ENCODE measurements around the gene FAM193A.
"Not testable (repeated sequence)": the region's sequence is repeated elsewhere in the genome, so short reads cannot be mapped to it uniquely, and the experiment has no call there.

FAM193A gene

GRCh38 chr4:2650276-2650675 lies 113.8 kb downstream of the FAM193A start:
- DNase-seq (ENCODE audit: low spot score), result no peak

- DNase-seq (ENCODE audit: low spot score), result no peak
Measured at GRCh38 chr4:2651546-2651945, 115.1 kb downstream of the FAM193A start.

GRCh38 chr4:2651998-2652397 lies 115.6 kb downstream of the FAM193A start:
- DNase-seq (ENCODE audit: low spot score), result no peak

DNA sequence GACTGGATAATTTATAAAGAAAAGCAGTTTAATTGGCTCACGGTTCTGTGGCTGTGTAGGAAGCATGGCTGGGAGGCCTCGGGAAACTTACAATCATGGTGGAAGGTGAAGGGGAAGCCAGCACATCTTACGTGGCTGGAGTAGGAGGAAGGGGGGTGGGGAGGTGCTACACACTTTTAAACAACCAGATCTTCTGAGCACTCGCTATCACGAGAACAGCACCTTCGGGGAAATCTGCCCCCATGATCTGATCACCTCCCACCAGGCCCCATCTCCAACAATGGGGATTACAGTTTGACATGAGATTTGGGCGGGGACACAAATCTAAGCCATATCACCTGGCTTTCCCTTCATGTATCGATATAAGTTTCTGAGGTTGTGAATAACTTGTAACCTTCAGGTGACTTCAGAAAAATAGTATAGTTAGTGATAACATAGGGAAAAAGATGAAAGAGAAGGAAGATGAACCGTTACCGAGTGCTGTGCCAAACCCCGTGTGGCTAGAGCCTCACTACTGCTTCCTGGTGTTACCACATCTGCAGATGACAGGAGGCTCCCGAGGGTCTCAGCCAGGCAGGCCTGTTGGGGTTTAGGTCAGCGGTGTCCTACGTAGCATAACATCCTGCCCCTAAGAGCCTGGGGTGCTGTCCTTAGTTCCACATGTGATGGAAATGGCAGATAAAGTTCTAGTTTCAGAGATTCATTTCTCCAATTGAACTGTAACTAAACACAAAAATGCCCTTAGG lies 116.1 kb downstream of the FAM193A start:
- no peak for DNase-seq (ENCODE audit: low spot score)

GRCh38 chr4:2660596-2661211 lies 124.3 kb downstream of the FAM193A start:
- DNase-seq (ENCODE audit: low spot score), result no peak

DNA sequence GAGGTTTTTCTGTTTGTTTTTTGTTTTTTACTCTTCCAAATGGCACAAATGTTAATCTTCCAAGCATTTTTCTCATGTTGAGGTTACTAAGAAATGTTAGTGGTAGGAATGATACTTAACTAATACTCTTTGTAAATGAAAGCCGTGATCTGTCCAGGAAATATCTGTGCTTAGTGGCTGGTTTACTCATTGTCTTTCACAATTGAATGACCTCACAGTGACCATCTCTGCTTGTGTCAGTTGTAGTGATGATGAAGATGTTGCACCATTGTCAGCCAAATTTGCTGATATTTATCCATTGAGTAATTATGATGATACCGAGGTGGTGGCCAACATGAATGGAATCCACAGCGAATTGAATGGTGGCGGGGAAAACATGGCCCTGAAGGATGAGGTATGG lies 126.2 kb downstream of the FAM193A start:
- DNase-seq (ENCODE audit: low spot score), result no peak

- no peak for DNase-seq (ENCODE audit: low spot score)
Measured at GRCh38 chr4:2663275-2663674, 126.8 kb downstream of the FAM193A start.

- no peak for DNase-seq (ENCODE audit: low spot score)
Measured at GRCh38 chr4:2666722-2667247, 130.3 kb downstream of the FAM193A start.

GRCh38 chr4:2667428-2667827 lies 131.0 kb downstream of the FAM193A start:
- no peak for DNase-seq (ENCODE audit: low spot score)

DNA sequence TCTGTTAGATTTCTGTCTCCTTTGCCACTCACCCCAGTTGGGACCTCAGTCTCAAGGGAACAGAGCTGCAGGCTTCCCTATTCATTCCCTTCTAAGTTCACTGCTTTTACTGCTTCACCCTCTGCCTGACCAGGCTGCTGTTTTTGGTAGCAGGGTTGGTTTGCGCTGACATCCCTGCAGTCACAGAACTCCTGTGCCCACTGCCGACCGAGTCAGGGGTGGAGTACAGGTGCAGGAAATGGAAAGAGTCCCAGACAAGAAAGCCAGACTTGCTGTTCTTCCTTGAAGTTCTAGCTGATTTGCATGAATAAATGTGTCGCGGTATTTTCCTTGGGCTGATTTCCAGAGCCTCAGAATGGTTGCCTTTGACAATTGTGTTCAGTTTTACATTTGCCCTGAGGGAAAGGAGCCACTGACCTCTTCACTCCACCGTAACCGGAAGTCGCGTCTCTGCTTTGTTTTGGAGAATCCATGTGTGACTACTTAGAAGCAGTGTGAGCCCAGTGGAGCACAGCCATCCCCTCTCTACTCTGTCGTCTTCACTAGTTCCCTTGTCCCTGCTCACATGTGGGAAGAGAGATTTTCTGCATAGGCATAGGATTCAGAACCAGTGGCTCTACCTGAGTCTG lies 134.9 kb downstream of the FAM193A start:
- DNase-seq (ENCODE audit: low spot score), result no peak

- DNase-seq (ENCODE audit: low spot score), result no peak
Measured at GRCh38 chr4:2672082-2672481, 135.6 kb downstream of the FAM193A start.

- DNase-seq (ENCODE audit: low spot score), result no peak
Measured at GRCh38 chr4:2672700-2673099, 136.3 kb downstream of the FAM193A start.

DNA sequence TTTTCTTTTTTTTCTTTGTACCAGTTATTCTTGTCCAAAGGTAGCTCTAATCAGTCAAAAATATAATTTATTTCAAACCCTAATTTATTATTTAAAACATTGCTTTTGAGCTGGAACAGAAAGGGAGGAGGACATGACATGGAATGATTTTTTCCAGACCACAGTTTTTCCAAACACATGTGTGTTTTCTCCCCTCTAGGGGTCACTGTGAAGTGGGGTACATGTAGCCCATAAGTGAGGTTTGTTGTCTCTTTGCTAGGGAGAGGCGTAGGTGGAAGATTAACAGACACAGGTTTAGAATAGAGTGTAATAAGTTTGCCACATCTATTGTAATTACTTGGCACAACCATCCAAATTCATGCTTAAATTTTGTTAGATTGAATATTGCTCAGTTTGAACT lies 136.7 kb downstream of the FAM193A start:
- no peak for DNase-seq (ENCODE audit: low spot score)

DNA sequence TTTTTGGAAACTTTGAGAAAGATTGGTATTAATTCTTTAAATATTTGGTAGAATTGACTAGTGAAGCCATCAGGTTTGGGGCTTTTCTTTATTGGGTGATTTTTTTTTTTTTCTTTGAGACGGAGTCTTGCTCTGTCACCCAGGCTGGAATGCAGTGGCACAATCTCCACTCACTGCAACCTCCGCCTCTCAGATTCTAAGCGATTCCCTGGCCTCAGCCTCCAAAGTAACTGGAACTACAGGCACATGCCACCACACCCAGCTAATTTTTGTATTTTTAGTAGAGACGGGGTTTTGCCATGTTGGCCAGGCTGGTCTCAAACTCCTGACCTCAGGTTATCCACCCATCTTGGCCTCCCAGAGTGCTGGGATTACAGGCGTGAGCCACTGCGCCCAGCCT lies 143.3 kb downstream of the FAM193A start:
- DNase-seq (ENCODE audit: low spot score), result not testable (repeated sequence)

- DNase-seq (ENCODE audit: low spot score), result no peak
Measured at GRCh38 chr4:2684486-2684885, 148.0 kb downstream of the FAM193A start.

DNA sequence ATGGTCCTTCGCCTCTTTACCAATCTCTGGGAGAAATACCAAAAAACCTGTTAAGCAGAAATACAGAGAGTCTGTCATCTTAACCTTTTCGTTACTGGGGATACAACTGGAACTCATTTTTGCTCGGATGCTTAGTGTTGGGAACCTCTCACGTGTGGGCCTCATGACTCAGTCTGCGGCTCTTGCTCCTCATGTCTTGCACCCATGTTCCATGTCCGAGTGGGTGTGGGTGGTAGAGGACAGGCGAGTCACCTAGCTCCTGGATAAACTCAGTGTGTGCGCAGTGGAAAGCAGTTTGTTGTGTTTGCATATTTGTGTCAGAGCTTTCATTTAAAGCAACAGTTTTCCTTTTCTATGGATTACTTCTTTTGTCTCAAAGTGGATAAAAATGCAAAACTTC lies 149.1 kb downstream of the FAM193A start:
- DNase-seq (ENCODE audit: low spot score), result no peak

DNA sequence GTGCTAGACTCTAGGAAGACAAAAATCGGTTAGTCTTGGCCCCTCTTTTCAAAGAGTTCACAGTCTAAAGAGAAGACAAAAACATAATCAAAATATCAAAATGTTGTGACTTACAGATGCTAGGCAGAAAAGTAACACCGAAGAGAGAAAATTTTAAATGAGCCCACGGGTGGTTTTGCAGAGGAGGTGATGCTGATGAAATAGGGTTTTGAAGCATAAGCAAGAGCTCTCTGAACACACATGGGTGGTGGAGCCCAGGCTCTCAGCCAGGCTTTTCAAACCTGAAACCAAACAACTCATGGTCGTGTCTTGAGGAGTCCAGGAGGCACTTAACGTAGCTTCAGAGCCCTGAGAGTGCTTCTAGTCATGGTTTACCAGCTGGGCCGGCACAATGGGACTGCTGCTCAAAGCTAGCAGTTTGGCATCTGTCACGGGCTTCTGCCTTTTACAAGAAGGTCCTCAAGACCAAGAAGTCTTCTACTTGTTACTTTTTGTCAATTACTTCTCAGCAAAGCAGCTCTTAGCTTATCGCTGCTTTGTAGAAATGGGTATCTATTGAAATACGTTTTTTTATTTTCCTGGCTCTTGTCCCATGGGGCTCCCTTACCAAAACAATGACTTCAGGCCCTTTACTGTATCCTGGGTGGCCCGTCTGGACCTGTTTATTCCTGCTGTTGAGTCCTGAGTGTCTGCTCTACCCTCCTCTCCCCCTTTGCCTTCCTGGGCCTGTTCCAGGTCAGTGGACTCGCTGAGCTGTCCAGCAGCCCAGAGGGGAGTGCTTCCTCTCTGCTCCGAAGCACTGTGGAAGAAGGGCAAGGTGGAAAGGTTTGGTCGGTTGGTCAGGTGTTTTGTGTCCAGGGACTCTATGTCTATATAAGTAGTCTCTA lies 150.2 kb downstream of the FAM193A start:
- no peak for DNase-seq (ENCODE audit: low spot score)

- DNase-seq (ENCODE audit: low spot score), result no peak
Measured at GRCh38 chr4:2688281-2688680, 151.8 kb downstream of the FAM193A start.

DNA sequence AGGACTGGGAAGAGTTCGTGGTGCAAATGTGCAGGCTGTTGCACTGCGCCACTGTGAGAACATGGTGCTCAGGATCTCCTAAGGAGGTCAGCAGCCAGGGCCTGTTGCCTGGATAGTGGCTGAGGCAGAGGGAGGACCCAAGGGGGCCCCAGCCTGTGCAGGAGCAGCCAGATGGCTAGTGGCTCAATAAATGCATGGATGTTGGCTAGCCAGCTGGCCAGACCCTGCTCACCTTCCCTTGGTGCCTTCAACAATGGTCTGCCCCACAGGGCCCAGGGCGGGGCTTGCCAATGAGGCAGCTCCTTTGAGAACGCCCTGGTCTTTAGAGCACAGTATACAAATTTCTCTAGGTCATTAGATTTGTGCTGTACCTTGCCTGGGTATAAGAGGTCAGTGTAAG lies 152.2 kb downstream of the FAM193A start:
- no peak for DNase-seq (ENCODE audit: low spot score)

- no peak for DNase-seq (ENCODE audit: low spot score)
Measured at GRCh38 chr4:2689114-2689513, 152.7 kb downstream of the FAM193A start.

DNA sequence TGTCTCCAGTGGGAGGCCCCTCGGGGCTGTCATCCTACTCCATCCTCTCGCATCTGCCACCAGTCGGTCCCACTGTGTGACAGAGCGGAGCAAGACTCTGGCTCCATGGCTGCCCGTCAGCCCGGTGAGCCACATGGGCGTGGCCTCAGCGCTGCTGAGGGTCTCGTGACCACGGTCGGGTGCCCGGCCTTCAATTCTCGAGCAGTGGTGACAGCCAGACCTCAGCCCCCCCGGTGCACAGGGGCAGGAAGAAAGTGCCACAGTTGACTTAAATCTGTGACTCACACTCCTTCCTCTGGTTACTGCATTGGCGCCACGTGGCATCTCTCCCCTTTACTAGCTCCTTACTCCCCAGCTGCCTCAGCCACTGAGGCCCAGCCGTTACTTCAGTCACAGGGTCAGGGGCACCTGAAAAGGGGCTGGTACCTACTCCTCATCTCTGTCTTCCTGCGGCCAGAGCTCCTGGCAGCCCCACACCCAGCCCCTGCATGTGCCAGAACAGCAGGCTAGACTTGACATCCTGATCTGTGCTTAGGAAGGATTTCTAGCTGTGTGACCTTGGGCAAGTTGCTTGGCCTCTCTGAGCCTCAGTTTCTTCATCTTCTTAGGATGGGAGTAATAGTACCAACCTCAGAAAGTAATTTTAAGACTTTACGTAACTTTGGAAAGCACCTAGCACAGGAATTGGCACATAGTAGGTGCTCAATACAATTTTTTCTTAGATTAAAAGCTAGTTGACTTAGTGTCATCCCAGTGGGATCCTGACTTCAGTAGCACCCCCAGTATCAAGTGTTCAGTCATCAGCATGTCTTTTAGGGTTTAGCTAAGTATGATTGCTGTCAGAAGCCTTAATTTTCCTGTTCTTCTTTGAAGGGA lies 153.6 kb downstream of the FAM193A start:
- DNase-seq (ENCODE audit: low spot score), result no peak

Measured in left forelimb (tissue), 1 donor.